GM10248 (cell line): ENCODE data around the gene MIA2.
"Not testable (repeated sequence)": the region's sequence is repeated elsewhere in the genome, so short reads cannot be mapped to it uniquely, and the experiment has no call there.

Experiments
- CTCF ChIA-PET: fragments of 300-600 bp; sonication (Branson Sonifier 250); formaldehyde crosslinking; extraction: SDS; loops from one replicate; lab custom pipeline; 2021; ENCODE audit warnings: antibody characterized with exemption; lab: Yijun Ruan, JAX
- POLR2A ChIA-PET: fragments of 350-650 bp; sonication (Branson Sonifier 250); formaldehyde crosslinking; extraction: SDS; loops from one replicate; lab custom pipeline; 2020; ENCODE audit warnings: antibody characterized with exemption; lab: Yijun Ruan, JAX
- DNase-seq: peaks from one replicate; pipeline ENCODE4 v3.0.0; 2012; ENCODE audit errors: extremely low spot score
- TF ChIP-seq, protein P1 (sequence below): IDR thresholded peaks from 2 replicates; pipeline ENCODE4 v1.5.1; 2012; ENCODE audit warnings: mild to moderate bottlenecking, low read depth; ENCODE audit errors: extremely low read depth, missing control alignments, control extremely low read depth

Gene MIA2

DNA sequence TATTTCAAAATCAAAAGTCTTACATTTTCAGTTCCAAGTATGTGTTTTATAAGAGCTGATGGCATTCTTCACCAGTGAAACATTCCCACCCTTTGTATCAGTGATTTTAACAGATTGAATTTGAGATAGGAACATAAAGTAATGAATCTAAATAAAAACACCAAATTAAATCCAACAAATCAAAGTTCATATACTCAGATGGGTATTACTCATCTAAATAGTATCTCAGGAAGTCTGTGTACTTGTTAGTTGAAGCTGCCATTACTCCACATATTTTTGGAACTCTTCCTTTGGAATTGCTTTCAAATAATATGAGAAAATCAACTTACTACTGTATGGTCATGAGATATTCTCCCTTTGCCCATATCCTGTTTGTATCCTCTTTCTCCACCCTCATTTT is 89.1 kb downstream of the MIA2 start:
- ChIA-PET CTCF (interaction anchor here (0.8 to 1.5 kb wide), 4 partner anchors 11 to 23 kb away, joined by 3 read pairs; no protein-coding TSS in a partner anchor), POLR2A (no interaction called here)
- TF ChIP-seq, protein P1, sequence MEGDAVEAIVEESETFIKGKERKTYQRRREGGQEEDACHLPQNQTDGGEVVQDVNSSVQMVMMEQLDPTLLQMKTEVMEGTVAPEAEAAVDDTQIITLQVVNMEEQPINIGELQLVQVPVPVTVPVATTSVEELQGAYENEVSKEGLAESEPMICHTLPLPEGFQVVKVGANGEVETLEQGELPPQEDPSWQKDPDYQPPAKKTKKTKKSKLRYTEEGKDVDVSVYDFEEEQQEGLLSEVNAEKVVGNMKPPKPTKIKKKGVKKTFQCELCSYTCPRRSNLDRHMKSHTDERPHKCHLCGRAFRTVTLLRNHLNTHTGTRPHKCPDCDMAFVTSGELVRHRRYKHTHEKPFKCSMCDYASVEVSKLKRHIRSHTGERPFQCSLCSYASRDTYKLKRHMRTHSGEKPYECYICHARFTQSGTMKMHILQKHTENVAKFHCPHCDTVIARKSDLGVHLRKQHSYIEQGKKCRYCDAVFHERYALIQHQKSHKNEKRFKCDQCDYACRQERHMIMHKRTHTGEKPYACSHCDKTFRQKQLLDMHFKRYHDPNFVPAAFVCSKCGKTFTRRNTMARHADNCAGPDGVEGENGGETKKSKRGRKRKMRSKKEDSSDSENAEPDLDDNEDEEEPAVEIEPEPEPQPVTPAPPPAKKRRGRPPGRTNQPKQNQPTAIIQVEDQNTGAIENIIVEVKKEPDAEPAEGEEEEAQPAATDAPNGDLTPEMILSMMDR: no peak
- no peak for DNase-seq

DNA sequence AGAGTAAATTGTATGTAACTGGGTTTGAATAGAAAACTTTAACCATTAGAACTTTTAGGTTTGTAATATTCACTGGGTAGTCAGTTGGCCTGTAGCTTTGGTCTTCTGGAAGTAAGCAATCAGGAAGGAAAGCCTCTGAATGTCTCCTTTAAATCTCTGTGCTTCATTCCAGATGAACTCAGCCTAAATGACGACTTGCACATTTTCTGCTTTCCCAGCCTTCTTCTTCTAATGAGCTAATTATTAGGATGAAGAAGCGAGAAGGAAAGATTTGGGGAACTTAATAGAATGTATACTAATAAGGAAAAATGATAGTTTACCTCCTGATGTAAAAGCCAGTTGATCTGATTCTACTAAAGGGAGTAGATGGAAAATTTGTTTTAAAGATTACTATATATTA is 90.4 kb downstream of the MIA2 start:
- TF ChIP-seq, protein P1: no peak
- CTCF ChIA-PET: interaction anchor here (1.0 to 1.7 kb wide), 3 partner anchors 8 to 19 kb away, joined by 3 to 4 read pairs (median 3); no protein-coding TSS in a partner anchor
- DNase-seq: no peak
- POLR2A ChIA-PET: no interaction called here

DNA sequence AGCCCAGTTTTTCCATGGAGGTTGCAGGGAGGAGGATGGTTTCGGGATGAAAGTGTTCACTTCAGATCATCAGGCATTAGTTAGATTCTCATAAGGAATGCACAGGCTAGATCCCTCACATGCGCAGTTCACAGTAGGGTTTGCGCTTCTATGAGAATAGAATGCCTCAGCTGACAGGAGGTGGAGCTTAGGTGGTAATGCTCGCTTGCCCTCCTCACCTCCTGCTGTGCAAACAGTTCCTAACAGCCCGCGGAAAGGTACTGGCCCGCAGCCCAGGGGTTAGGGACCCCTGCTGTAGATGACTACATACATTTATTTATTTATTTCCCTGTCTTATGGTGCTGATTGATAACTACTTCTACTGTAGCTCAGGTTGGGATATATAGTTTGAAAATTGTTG is 105.3 kb downstream of the MIA2 start:
- no peak for DNase-seq
- CTCF ChIA-PET: no interaction called here
- TF ChIP-seq, protein P1: no peak
- POLR2A ChIA-PET: no interaction called here

DNA sequence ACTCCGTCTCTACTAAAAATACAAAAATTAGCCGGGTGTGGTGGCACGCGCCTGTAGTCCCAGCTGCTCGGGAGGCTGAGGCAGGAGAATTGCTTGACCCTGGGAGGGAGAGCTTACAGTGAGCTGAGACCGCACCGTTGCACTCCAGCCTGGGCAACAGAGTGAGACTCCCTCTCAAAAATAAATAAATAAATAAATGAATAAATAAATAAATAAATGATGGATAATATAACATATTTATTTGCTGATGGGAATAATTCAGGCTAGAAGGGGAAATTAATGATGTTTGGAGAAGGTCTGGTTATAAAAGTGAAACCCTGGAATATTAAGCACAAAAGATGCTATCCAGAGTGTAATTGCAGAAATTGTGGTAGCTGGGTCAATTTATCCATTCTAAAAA is 107.4 kb downstream of the MIA2 start:
- POLR2A ChIA-PET, DNase-seq: not testable (repeated sequence)
- CTCF ChIA-PET: interaction anchor here (1.2 to 1.7 kb wide), 2 partner anchors 42 to 171 kb away, joined by 3 to 4 read pairs; partner anchors contain the start of gene TRAPPC6B

DNA sequence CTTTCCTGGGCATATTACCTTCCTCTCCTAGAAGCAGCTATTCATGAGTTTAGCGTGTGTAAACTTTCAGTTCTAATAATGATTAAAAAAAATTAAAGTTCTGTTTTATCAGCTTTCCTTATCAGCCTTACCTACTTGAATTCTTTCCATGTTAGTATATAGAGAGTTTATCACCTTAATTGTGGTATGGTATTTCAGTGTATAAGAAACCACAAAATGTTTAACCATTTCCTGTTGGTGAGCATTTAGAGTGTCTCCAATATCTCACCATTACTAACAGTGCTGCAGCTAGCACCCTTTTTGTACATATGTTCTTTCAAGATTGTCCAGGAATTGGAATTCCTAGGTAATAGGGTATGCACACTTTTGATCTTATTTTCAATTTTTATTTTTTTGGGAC is 109.1 kb downstream of the MIA2 start:
- POLR2A ChIA-PET: no interaction called here
- TF ChIP-seq, protein P1: no peak
- no peak for DNase-seq
- CTCF ChIA-PET: interaction anchor here (2.3 kb wide), 1 partner anchor 9 kb away, joined by 7 read pairs; no protein-coding TSS in a partner anchor

DNA sequence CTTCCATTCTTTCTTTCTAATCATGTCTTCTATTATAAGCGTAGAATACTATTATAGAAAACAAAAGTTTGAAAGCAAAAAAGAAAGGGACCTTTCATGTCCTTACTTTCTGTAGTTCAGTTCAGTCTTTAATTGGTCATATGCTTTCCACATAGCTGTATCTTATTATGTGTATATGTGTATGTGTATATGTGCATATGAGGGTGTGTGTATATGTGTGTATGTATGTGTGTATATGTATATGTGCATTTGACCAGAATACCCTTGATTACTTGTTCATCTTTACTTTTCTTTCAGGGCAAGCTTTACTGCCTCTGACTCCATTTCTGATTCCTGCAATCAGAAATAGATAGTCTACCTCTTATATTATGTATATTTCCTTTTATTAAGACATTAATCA is 109.9 kb downstream of the MIA2 start:
- DNase-seq: no peak
- ChIA-PET CTCF (interaction anchor here (1.0 to 2.3 kb wide), 3 partner anchors 10 to 15 kb away, joined by 3 to 7 read pairs (median 3); no protein-coding TSS in a partner anchor), POLR2A (no interaction called here)
- TF ChIP-seq, protein P1: no peak

DNA sequence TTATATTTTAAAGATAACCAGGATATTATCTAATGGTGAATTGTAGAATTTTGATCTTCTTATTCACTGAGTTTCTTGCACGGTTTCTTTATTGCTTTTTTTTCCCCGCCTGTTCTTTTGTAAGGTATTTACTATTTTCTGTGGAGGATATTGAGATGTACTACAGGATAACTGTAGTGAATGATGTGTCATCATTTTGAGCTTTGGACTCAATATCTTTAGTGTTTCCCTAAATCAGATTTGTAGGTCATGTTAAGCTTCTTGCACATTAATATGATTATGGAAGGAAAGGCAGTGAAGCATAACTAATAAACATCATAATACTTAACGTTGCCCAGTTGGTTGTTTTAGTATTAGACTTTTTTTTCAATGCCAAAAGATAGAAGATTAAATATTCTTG is 117.2 kb downstream of the MIA2 start:
- CTCF ChIA-PET: no interaction called here
- TF ChIP-seq, protein P1: no peak
- no peak for DNase-seq
- POLR2A ChIA-PET: no interaction called here
